GM23248 (cell line): ENCODE results near the gene SNX24.

Experiments used
- EZH2 ChIP-seq: fragments of 200-600 bp; sonication (generic); IDR thresholded peaks from 2 replicates; pipeline ENCODE4 v1.6.1; 2018; ENCODE audit warnings: antibody characterized with exemption, mild to moderate bottlenecking; ENCODE audit not compliant: insufficient read depth, poor library complexity, severe bottlenecking
- EZH2phosphoT487 ChIP-seq: fragments of 200-600 bp; sonication (generic); IDR thresholded peaks from 2 replicates; pipeline ENCODE4 v1.6.1; 2018; ENCODE audit warnings: antibody characterized with exemption, moderate library complexity, mild to moderate bottlenecking, low read depth; ENCODE audit not compliant: insufficient read depth

DNA sequence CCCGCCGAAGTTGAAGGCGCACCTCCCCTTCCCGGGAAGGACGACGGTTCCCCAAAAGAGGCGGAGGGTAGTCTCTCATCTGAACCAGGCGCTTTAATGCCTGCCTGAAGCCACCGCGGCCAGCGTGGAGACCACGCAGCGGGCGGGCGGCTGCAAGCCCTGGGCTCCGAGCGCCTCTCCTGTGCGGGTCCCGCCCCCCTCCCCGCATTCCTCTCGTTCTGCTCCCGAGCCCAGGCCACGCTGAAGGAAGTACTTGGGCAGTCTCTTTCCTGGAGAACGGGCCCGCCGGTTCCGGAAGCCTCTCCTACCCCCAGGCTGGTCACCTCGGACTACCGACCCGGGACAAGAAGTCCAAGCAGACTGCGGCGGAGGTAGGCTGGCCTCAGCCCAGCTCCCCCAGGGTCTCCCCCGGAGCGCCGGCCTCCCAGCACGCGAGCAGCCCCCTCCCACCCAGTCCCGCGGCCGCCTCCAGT lies 190.5 kb downstream of the SNX24 start:
- TF ChIP-seq EZH2phosphoT487 (no peak), EZH2 (no peak)
